ENCODE results near the gene TUBAL3.
"Not testable (repeated sequence)": the region's sequence is repeated elsewhere in the genome, so short reads cannot be mapped to it uniquely, and the experiment has no call there.

The TUBAL3 gene

DNA sequence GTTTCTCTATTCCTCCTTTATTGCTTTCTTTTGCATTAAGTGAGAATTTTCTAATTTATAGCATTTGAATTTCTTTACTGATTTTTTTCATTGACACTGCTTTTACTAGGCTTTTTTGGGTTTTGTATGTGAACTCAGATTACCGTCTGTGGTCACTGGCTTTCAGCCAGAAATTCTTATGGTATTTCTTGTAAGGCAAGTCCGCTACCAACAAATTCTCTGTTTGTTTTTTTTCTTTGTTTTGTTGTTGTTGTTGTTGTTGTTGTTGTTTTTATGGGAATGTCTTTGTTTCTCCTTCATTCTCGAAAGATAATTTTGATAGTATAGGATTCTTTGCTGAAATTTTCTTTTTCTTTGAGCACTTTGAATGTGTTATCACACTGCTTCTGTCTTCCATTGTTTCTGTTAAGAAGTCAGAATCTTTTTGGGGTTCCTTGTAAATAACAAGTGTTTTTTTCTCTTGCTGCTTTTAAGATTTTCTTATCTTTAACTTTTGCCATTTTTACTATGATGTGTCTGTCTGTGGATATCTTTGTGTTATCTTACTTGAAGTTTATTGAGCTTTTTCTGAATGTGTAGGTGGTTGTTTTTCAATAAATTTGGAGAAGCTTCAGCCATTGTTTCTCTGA, 15.0 kb upstream of the TUBAL3 start:
- DNase-seq: no peak

DNA sequence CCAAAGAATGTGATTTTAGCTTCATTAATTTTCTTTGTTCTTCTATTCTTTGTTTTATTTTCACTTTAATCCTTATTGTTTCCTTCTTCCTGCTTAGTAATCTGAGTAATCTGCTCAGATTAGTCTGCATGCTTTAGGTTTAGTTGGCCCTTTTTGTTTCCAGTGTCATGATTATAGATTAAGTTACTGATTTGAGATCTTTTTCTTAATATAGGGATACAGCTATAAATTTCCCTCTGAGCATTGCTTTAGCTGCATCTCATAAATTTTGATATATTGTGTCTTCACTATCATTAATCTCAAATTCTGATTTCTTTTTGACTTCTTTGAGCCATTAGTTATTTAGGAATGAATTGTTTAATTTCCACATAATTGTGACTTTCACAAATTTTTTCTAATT, 14.0 kb upstream of the TUBAL3 start:
- no peak for DNase-seq

DNA sequence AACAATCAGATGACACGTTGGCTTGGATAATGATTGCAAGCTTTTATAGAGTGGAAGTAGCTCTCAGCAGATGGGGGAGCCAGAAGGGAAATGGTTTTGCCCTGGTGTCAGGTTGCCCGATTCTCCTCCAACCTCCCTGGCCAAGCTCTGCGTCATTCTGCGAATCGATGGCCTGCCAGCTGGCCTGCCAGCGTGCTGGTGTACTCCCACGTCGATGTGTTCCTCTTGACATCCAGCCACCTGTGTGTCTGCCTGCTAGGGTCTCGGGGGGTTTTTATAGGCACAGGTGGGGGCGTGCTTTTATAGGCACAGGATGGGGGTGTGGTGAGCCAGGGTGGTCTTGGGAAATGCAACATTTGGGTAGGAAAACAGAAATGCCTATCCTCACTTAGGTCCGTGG, 12.4 kb upstream of the TUBAL3 start:
- no peak for DNase-seq

DNA sequence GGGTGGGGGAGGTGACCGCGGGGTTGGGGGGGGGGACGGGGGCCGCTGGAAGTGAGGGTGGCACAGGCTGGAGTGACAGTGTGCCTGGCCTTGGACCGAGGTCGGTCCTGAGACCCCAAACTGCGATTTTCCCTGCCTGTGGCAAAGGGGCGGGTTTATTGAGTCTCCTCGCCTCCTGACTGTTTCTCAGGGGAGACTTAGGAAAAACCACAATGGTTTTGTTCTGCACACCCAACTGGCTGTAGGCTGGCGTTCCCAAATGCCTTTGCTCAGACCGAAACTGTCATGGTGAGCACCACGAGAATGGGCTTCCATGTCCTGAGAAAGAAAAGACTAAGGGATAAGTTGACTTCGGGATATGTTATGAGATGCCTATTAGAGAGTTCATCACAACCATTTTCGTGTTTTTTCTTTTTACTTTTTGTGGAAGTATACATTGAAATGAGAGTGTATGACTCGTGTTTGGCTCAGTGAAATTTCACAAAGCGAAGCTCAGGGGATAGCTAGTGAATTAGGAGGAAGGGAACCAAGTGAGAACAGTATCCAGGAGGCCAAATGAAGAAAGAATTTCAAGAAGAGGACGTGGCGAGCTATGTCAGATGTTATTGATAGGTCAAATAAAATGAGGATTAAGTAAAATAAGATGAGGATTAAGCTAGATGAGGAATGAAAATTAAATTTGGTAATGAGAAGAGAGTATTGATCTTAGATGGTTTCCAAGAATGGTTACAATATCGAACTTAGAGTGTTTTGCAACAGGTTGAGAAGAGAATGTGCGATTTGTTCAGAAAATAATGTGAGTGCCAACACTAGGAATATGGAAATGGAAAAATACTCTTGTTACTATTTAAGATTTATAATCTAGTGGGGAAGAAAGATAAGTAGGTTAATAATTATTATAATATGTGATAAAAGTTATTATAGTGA, 8.6 kb upstream of the TUBAL3 start:
- DNase-seq: no peak

DNA sequence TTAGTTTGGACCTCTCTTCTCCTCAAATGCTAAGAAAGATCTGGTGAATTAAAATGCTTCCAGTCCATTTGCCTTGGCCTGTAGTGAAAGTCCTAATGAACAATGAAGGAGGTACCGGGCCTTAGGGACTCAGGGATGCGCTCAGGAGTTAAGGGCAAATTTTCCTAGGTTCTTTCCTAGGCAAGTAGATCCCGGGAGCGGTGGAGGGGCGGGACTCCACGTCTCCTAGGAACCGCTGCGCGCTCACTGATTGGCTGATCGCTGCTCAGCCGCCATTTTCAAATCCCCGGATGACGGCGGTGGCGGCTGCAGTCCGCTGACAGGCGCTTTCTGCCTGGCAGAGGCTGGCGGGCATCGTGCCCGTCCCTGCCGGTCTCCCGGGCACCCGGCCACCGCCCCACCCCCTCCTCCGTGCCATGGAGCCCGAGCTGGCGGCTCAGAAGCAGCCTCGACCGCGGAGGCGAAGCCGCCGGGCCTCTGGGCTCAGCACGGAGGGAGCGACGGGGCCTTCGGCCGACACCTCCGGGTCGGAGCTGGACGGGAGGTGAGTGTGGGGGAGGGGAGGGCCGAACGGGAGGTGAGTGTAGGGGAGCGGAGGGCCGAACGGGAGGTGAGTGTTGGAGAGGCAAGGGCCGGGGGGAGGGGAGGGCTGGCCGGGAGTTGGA, 7.8 kb upstream of the TUBAL3 start, which contains the start of gene NET1:
Gene NET1 (plus strand): TSS at position 281 of the 665 bp plus-strand sequence. CDS start 136 bp downstream, at position 417.
- peak; percentile 70 for DNase-seq

DNA sequence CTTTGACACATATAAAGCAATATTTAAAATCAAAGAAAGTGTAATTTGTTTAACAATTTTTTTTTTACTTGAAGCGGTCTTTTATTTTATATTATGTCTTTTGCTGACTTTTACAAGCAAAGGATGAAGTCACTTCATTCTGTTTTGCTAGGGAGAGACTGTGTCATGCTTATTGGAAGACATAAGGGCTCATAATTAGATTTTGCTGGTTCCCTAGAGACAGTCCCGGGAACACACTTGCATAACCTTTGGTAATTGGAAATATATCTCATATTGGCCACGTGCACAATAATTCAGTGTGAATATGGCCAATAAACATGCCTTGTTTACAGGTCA, 7.3 kb upstream of the TUBAL3 start:
- DNase-seq: no peak

DNA sequence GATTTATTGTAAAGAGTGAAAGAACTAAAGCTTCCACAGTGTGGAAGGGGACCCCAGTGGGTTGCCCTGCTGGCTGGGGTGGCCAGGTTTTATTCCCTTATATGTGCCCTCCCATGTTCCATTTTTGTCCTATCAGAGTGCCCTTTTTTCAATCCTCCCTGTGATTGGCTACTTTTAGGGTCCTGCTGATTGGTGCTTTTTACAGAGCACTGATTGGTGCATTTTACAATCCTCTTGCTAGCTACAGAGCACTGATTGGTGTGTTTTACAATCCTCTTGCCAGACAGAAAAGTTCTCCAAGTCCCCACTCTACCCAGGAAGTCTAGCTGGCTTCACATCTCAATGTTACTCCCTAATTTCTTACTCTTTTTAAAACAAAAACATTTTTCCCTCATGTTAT, 6.2 kb upstream of the TUBAL3 start:
- DNase-seq: not testable (repeated sequence)

DNA sequence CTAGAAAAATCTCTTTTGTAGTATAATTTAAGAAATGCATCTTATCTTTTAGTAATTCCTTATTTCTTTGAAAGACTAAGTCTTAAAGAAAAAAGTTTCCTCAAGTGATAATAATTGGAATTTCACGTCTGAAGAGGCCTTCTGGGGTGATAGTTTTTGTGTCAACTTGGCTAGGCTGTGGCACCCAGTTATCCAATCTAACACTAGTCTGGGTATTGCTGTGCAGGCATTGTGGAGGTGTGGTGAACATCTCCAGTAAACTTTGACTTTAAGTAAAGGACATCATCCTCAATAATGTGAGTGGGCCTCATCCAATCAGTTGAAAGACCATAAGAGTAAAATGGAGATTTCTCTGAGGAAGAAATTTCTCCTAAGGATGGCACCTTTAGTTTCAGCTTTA, 2.3 kb upstream of the TUBAL3 start:
- DNase-seq: no peak

DNA sequence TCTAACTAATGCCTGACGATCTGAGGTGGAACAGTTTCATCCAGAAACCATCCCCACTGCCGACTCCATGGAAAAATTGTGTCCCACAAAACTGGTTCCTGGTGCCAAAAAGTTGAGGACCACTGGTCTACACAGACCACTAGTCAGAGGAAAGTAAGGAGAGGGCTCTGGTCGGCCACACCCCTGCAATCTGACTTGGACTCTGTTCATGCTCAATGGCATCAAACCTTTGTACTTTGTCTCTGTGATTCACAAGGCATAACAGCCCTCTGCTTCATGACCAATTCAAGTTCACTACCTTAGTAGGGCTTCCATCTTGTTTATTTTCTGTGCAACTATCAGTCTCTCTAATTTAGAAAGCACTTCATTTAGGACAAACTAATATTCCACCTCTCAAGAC, 1.8 kb downstream of the TUBAL3 start:
- DNase-seq: no peak

DNA sequence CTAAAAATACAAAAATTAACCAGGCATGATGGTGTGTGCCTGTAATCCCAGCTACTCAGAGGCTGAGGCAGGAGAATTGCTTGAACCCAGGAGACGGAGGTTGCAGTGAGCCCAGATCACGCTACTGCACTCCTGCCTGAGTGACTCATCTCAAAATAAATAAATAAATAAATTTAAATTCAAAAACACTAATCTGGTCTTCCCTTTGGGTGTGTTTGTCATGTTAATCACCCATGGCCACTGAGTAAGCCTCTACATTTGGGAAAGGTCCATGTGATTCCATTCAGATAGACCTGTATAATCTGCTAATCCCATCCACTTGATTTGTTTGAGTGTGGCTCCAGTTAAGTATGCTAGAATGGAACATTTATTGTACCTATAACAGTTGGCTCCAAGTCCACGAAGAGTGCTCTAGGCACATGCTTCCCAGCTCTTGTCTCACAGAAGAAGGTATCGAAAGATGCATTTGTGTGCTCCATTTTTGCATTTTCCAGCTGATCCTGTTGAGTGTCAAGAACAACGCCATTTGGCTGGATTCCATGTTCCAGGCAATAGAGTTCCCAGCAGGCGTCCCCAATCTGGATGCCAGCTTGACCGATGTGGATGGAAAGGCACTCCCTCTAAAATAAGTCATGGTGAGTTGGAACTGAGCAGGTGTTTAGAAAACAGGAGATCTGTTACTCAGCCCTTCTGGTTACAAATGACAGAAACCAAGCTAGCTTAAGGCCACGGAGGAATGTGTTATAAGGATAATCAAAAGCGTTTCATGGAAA, 4.0 kb downstream of the TUBAL3 start:
- DNase-seq: no peak

DNA sequence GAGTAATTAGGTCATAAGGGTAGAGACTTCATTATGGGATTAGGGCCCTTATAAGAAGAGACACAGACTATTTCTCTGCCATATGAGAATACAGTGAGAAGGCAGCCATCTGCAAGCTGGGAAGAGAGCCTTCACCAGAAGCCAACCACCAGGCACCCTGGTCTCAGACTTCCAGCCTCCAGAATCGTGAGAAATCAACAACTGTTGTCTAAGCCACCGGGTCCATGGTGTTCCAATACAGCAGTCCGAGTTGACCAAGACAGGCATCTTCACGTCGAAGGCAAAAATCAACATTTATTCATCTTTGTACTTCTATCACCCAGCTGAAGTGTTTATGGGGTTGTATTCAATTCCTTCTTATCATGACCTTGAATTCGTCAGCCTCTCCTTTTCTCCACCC, 5.3 kb downstream of the TUBAL3 start:
- no peak for DNase-seq

DNA sequence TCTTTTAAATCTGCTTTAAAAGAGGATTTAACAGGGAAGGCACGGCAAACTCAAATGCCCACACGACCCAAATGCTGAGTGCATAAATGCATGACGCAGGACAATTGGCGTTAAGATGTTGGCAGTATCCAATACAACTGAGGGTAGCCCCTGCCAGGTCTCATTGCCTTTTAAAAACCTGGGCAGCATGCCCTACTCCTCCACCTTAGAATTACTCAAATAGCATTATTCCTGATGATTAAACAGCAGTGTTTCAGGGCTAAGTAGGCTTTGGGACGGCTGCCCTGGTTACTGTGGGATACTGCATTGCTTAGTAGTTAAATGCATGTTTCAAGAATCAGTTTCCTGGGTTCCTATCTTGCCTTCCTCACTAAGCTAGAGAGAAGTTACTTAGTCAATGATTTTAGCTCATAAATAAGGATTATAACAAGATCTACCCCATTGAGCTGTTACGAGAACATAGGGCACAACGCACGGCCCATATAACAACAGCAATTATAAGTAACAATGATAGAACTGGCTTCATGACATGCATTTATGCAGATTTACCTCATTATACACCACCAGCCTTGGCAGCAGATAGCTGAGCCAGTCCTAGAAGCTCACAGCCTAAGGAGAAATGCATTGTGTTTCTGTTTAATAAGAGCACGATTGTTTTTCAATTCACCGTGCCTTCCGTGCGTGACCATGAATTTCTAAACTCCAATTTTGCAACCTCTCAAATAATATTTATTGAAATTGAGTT, 7.9 kb downstream of the TUBAL3 start:
- no peak for DNase-seq

DNA sequence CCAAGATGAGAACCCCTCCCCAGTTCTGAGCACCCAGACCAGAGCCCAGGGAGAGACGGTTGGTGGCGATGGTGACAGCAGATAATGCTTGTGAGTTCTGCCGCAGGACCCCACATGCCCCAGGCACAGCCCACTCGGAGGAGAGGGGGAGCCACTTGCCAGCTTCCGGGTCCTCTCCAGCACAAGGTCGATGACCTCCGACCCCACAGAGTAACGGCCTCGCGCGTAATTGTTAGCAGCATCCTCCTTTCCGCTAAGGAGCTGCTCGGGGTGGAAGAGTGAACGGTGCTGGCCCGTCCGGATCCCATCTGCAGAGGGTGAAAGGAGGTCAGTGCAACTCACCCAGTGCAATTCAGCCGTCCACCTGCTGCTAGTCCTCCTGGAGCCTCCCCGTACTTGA, 9.5 kb downstream of the TUBAL3 start:
- DNase-seq: no peak

DNA sequence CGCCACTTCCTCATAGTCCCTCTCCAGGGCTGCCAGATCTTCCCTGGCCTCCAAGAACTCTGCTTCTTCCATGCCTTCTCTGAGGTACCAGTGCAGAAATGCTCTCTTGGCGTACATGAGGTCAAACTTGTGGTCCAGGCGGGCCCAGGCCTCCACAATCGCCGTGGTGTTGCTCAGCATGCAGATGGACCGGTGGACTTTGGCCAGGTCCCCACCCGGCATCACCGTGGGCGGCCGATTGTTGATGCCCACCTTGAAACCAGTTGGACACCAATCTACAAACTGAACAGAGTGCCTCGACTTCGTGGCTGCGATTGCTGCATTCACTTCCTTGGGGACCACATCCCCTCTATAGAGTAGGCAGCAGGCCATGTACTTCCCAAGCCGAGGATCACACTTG, 11.1 kb downstream of the TUBAL3 start:
- no peak for DNase-seq

DNA sequence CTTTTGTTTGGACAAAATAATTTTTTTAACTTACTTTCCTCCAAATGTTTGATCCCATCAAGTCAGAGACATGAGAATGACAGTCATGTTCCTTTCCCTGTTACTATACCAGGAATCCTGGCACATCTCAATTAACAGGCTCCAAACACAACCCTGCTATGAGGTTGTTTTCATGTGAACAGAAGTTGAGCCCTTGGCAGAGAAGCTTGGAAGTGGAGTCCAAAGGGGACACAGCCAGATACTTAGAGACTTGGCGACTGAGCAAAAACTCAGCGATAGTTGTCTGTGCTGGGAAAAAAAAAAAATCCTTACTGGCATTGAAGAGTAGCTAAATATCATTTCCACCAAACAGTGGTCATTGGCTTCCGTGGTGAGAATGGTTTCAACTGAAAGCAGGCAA, 12.8 kb downstream of the TUBAL3 start:
- no peak for DNase-seq

DNA sequence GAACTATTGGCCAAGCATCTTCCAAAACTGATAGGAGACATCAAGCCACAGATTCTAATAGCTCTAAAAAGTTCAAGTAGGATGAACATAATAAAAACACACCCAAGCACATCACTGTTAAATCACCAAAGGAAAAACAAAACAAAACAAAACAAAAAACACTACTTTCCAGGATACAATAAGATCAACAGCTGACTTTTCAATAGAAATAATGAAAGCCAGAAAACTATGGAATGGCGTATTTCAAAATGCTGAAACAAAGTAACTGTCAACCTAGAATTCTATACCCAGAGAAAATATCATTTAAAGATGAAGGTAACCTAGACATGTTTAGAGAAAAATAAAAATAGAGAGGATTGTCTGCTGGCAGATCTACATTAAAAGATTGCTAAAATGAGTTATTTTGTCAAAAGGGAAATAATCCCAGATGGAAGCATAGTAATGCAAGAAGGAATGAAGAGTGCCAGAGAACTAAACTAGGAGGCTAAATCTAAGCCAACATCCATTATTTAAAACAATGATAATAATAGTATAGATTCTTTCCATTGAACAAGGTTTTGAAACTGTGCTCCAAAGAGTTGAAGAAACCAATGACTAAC, 13.9 kb downstream of the TUBAL3 start:
- no peak for DNase-seq

DNA sequence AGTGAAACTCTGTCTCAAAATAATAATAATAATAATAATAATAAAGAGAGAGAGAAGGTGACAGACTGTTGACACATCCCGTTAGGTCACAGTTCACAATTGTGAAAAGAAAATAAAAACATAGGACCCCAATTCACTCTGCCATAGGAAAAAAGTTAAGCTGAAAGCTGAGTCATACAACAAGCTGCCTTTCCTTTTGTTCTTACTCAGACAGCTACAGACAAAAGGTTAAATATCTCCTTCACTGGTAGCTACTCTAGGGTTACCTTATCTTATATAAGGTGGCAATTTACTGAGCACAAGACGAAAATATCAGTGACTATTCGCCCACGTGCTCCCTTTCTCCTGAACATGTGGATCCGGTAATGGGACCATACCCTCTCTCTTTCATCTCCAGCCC, 17.5 kb downstream of the TUBAL3 start:
- DNase-seq: no peak

DNA sequence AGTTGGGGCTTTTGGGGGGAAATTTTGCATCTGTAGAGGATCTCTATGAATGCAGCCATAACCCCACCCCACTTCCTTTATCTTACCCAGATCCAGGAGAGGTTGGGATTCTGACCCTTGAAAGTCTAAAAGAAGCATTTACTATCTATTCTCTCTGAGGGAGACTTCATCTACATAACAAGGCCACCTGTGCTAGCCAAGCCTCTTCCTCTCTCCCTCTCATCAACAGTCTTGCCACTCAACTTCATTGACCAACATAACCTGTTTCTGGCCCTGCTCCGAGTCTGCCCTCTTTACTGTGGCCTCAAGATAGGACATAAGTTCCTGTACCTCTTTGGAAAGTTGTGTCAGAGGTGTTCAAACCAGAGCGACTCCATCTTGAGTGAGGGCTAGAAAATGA, 19.4 kb downstream of the TUBAL3 start:
- DNase-seq: no peak

DNA sequence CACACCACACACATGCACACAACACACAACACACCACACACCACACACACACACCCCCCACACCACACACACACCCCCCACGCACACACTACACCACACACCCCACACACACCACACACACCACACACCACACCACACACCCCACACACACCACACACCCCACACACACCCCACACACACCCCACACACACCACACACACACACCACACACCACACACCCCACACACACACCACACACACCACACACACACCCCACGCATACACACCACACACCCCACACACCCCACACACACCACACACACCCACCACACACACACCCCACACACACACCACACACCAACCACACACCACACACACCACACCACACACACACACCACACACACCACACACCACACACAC, 23.4 kb downstream of the TUBAL3 start:
- no peak for DNase-seq

DNA sequence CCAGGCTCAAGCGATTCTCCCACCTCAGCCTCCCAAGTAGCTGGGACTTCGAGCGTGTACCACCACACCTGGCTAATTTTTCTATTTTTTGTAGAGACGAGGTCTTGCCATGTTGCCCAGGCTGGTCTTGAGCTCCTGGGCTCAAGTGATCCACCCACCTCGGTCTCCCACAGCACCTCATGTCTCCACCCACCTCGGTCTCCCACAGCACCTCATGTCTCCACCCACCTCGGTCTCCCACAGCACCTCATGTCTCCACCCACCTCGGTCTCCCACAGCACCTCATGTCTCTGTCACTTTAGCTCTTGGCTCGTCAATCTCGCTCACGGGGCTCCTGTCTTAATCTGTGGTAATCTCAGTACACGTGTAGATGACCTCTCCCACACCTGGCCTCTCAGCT, 24.2 kb downstream of the TUBAL3 start:
- DNase-seq: not testable (repeated sequence)

DNA sequence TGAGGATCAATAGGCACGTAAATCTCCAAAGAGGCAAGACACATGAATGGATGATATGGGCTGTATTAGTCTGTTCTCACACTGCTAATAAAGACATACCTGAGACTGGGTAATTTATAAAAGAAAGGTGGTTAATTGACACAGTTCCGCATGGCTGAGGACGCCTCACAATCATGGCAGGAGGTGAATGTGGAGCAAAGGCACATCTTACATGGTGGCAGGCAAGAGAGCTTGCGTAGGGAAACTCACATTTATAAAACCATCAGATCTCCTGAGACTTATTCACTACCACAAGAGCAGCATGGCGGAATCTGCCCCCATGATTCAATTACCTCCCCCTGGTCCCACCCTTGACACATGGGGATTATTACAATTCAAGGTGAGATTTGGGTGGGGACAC, 25.4 kb downstream of the TUBAL3 start:
- DNase-seq: not testable (repeated sequence)

DNA sequence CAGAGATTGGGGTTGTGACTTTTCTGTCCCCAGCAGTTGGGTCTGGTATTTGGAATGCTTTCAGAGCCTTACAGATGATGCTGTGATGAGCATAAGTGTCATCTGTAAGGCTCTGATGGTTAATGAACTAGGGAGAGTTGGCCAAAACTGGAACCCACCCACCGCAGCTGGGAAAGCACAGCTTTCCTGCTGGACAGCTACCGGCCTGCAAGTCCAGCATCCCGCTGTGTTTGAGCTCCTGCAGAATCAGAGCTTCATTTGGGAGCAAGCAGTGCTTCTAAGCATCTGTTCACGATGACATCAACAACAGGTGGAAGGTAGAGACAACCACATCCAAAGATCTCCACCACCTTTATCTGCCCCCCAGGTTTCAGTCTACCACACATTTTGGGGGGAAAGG, 28.2 kb downstream of the TUBAL3 start:
- no peak for DNase-seq

Data from CD4-positive, alpha-beta T cell treated with Interleukin-15 for 1 hour (primary cell).